HG03342 (cell line): ENCODE data around the gene FGF22.
A peak's percentile ranks its signal among the peaks of the same experiment; 100 is the strongest.

ENCODE experiments used
- ATAC-seq: cut with Tn5 transposase; IDR thresholded peaks from one replicate; pipeline ENCODE4 v1.9.1; 2021; ENCODE audit warnings: mild to moderate bottlenecking, moderate library complexity; ENCODE audit not compliant: unreplicated experiment

The FGF22 gene

GRCh38 chr19:677601-678436 lies 38.1 kb downstream of the FGF22 start:
- ATAC-seq, result no peak

GRCh38 chr19:678791-679388 lies 39.2 kb downstream of the FGF22 start:
- ATAC-seq, result no peak

DNA sequence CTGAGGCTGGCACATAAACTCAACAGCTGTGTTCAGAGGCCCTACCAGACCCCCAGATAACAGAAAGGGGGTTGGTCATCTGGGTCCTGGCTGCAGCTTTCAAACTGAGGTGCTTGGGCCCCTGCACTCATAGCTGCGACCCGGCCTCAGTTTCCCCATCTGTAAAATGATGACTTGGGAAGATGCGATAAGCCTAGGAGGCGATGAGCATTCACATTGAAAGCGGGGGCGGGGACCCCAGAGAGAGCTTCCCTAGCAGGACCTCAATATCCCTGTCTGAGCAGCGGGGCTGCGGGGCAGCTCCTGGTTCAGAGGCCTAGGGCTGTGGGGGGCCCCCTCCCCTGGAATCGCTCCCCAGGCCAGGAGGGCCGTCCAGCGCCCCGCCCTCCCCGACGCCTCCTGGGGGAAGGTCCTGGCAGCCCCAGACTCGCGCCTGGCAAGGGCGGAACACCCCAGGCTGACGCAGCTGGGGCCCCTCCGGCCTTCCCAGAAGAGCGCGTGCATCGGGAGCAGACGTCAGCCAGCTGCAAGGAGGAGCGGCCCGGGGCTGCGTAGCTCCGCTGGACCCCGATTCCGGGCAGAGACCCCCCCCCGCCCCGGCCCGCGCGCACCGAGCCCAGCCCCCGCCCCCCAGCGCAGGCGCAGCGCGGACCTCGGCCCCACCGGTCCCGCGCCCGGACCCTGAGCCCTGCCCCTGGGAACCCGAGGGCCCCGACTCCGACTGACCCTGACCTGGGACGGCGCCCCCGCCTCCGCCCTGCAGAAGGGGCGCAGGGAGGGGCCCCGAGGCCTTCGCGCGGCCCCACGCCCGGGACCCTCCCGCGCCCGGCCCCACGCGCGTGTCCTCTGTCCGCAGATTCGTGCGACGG lies 40.0 kb downstream of the FGF22 start:
- peak; percentile 12 for ATAC-seq

DNA sequence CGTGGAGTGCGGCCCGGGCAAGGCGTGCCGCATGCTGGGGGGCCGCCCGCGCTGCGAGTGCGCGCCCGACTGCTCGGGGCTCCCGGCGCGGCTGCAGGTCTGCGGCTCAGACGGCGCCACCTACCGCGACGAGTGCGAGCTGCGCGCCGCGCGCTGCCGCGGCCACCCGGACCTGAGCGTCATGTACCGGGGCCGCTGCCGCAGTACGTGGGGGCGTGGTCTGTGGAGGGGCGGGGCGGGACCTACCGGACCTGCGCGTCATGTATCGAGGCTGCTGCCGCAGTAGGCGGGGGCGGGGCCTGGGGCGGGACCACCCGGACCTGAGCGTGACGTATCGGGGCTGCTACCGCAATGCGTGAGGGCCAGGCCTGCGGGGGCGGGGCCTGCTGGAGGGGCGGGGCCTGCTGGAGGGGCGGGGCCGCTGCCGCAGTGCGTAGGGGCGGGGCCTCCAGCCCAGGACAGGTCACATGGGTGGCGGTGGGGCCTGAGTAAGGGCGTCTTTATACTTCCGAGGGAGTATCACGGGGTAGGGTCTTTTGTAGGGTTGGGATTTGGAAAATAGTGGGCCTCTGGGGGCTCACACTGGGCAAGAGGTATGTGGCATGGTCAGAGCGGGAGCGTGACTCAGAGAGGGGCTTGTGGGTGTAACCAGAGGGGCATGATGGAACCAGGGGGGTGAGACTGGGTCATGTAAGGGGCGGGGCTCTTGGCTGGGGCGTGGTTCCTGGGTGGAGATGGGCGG lies 40.8 kb downstream of the FGF22 start:
- peak; percentile 74 for ATAC-seq

DNA sequence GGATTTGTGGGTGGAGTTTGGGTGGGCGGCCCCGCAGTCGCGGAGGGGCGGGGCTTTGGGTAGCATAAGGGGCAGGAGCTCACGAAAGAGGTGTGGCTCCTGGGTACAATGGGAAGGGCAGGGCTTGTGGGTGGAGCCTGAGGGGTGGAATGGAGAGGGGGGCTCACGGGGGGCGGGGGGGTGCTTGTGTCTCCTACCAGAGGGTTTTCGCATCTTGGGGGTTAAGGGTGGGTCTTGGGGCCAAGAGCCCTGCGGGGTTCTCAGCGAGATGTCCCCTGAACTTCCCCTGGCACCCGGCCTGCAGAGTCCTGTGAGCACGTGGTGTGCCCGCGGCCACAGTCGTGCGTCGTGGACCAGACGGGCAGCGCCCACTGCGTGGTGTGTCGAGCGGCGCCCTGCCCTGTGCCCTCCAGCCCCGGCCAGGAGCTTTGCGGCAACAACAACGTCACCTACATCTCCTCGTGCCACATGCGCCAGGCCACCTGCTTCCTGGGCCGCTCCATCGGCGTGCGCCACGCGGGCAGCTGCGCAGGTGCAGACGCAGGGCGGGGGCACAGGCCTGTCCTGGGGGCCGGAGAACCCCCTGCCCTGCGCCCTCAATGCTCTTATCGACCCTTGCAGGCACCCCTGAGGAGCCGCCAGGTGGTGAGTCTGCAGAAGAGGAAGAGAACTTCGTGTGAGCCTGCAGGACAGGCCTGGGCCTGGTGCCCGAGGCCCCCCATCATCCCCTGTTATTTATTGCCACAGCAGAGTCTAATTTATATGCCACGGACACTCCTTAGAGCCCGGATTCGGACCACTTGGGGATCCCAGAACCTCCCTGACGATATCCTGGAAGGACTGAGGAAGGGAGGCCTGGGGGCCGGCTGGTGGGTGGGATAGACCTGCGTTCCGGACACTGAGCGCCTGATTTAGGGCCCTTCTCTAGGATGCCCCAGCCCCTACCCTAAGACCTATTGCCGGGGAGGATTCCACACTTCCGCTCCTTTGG lies 41.6 kb downstream of the FGF22 start:
- no peak for ATAC-seq

DNA sequence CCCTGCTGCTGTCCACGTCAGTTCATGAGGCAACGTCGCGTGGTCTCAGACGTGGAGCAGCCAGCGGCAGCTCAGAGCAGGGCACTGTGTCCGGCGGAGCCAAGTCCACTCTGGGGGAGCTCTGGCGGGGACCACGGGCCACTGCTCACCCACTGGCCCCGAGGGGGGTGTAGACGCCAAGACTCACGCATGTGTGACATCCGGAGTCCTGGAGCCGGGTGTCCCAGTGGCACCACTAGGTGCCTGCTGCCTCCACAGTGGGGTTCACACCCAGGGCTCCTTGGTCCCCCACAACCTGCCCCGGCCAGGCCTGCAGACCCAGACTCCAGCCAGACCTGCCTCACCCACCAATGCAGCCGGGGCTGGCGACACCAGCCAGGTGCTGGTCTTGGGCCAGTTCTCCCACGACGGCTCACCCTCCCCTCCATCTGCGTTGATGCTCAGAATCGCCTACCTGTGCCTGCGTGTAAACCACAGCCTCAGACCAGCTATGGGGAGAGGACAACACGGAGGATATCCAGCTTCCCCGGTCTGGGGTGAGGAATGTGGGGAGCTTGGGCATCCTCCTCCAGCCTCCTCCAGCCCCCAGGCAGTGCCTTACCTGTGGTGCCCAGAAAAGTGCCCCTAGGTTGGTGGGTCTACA lies 43.1 kb downstream of the FGF22 start:
- no peak for ATAC-seq

- no peak for ATAC-seq
Measured at GRCh38 chr19:685454-685931, 45.8 kb downstream of the FGF22 start.

DNA sequence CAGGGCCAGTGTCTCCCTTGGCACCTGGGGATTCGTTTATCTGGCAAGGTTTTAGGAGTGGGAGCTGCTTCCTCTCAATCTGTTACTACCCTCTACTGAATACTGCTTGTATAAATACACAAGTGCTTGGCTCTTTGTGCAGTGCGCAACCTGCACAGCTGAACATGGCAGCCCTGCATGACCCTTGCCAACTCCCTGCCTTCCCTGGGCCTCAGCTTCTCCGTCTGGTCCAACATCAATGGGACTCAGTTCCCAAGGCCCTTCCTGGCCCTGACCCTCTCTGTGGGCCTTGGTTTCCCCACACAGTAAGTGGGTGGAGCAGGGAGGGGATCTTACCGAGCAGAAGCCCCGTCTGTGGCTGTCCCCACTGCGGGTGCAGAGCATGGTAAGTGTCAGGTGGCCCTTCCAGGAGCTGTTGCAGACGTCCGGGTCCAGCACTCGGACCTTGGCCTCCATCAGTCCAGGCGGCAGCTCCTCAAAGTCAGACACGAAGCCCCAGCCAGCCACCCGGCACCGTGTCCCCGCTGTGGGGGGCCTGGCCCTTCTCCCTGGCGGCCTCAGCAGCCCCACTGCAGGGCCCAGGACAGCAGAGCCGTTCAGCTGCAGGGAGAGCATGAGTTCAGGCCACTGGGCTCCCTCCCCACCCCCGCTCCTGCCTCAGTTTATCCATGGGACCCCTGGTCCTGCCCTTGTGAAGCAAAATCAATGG lies 47.1 kb downstream of the FGF22 start:
- no peak for ATAC-seq

DNA sequence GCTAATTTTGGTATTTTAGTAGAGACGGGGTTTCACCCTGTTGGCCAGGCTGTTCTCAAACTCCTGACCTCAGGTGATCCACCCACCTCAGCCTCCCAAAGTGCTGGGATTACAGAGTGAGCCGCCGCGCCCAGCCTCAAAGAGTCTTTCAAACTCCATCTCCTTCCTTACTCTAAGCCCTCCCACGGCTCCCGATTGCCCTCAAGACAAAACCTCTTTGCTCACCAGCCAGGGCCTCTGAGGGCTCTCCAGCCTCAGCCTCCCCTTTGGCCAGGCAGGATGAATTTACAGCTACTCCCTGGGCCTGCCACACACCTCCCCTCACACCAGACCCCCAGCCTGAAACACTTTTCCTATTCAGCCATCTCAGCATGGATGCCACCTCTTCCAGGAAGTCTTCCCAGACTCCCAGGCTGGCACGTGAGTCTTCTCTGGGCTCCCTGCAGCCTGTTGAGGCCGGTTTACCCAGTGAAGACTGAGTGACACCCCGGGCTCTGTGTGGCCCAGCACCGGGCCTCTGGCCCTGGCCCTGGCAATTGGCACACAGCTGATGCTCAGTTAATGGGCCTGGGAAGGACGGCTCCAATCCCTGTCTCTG lies 48.0 kb downstream of the FGF22 start:
- ATAC-seq, result no peak

DNA sequence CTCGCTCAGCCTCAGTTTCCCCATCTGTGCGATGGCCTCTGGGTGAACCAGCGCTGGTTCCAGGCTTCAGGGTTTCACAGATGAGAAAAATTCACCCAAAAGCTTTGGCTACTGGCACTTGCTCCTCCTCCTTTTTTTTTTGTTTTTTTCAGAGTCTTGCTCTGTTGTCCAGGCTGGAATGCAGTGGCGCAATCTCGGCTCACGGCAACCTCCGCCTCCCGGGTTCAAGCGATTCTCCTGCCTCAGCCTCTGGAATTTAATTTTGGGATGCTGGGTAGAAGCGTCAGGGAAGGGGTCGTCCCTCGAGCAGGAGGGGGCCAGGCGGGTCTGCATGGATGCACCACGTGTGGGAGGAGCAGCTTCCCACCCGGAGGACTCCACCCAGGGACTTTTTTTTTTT lies 48.5 kb downstream of the FGF22 start:
- ATAC-seq, result no peak

DNA sequence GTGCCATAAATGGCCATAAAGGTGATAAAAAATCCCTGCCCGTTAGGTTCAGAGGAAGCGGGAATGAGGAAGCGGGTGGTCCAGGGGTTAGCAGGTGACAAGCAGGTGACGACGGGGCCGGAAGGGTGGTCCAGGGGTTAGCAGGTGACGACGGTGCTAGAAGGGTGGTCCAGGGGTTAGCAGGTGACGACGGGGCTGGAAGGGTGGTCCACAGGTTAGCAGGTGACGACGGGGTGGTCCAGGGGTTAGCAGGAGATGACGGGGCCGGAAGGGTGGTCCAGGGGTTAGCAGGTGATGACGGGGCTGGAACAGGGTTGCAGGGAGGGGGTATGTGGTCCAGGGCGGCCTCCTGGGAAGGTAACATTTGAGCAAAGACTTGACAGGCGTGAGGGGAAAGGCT lies 49.3 kb downstream of the FGF22 start:
- no peak for ATAC-seq

GRCh38 chr19:690203-690602 lies 50.5 kb downstream of the FGF22 start:
- ATAC-seq, result no peak
